D721Med (cell line): ENCODE data around the gene RHOA.
"Not testable (repeated sequence)": the region's sequence is repeated elsewhere in the genome, so short reads cannot be mapped to it uniquely, and the experiment has no call there.

Experiments
- DNase-seq: peaks from one replicate; pipeline ENCODE4 v3.0.0; 2011; ENCODE audit warnings: low spot score; ENCODE audit not compliant: insufficient read length
- FAIRE-seq: peaks from 2 replicates; lab custom pipeline; 2011; peaks lifted over from hg19 to GRCh38; lab: Jason Lieb, UNC
- CTCF ChIP-seq: IDR thresholded peaks from 2 replicates; pipeline ENCODE4 v1.5.1; 2012; ENCODE audit warnings: mild to moderate bottlenecking, control low read depth; ENCODE audit not compliant: insufficient read depth; ENCODE audit errors: missing control alignments

RHOA gene

GRCh38 chr3:49352890-49353421 lies 58.8 kb downstream of the RHOA start:
- TF ChIP-seq CTCF = no peak
- DNase-seq (no peak), FAIRE-seq (no peak)

- no peak for TF ChIP-seq CTCF
- no peak for FAIRE-seq
- no peak for DNase-seq
Observed at GRCh38 chr3:49352281-49352680, 59.5 kb downstream of the RHOA start.

GRCh38 chr3:49351521-49352011 lies 60.2 kb downstream of the RHOA start:
- no peak for TF ChIP-seq CTCF
- no peak for DNase-seq
- FAIRE-seq = no peak

- no peak for FAIRE-seq
- TF ChIP-seq CTCF = no peak
- no peak for DNase-seq
Observed at GRCh38 chr3:49349348-49350114, 62.2 kb downstream of the RHOA start.

GRCh38 chr3:49348361-49348760 lies 63.4 kb downstream of the RHOA start:
- DNase-seq, FAIRE-seq: not testable (repeated sequence)

- no peak for TF ChIP-seq CTCF
- no peak for DNase-seq
- FAIRE-seq = no peak
Observed at GRCh38 chr3:49346797-49347251, 65.0 kb downstream of the RHOA start.

GRCh38 chr3:49343163-49343562 lies 68.6 kb downstream of the RHOA start:
- FAIRE-seq (no peak), DNase-seq (no peak)
- TF ChIP-seq CTCF = no peak
